Thymus (tissue), 11 donors: Measurements from ENCODE around the gene NET1. TPM values are rescaled to one million over a fixed set of nuclear protein-coding genes. Genes with fewer than 3 reads are reported as not detected.

Experiments used
- DNase-seq, 9 donors: peaks; one replicate each; pipeline ENCODE4 v3.0.0-alpha.2; 2013; ENCODE audit warnings: low spot score in 9 of 9, low read depth in 6 of 9, missing footprints in 1 of 9
- H3K27ac ChIP-seq, 2 donors: one replicate each; pipeline ENCODE4 v1.5.1; 2013; ENCODE audit warnings: control low read depth in 1 of 2, low read depth in 1 of 2, low read length in 1 of 2, mild to moderate bottlenecking in 1 of 2, moderate library complexity in 1 of 2
- H3K27me3 ChIP-seq, 2 donors: one replicate each; pipeline ENCODE4 v1.5.1; 2013; ENCODE audit warnings: low read length in 1 of 2; ENCODE audit not compliant: control insufficient read depth in 2 of 2, insufficient read depth in 1 of 2
- H3K36me3 ChIP-seq, 2 donors: one replicate each; pipeline ENCODE4 v1.5.1; 2013; ENCODE audit warnings: low read length in 1 of 2, mild to moderate bottlenecking in 1 of 2, moderate library complexity in 1 of 2; ENCODE audit not compliant: control insufficient read depth in 2 of 2, insufficient read depth in 2 of 2
- H3K4me1 ChIP-seq, 2 donors: one replicate each; pipeline ENCODE4 v1.5.1; 2013; ENCODE audit warnings: low read length in 2 of 2; ENCODE audit not compliant: control insufficient read depth in 2 of 2, insufficient read depth in 2 of 2
- H3K4me3 ChIP-seq, 2 donors: one replicate each; pipeline ENCODE4 v1.5.1; 2013; ENCODE audit warnings: low read length in 2 of 2, control low read depth in 1 of 2, mild to moderate bottlenecking in 1 of 2
- H3K9me3 ChIP-seq, 2 donors: one replicate each; pipeline ENCODE4 v1.5.1; 2013; ENCODE audit warnings: low read length in 1 of 2, mild to moderate bottlenecking in 1 of 2; ENCODE audit not compliant: control insufficient read depth in 2 of 2, insufficient read depth in 1 of 2
- WGBS: extraction: QIAGEN DNeasy Blood & Tissue Kit; methylation state at CpG from one replicate; pipeline ENCODE4 v1.1.7; 2013; 5-methylcytosine and 5-hydroxymethylcytosine counted together
- polyA plus RNA-seq: library from polyadenylated mRNA; stranded (reverse); fragments of 200-250 nt; gene quantifications from one replicate; pipeline ENCODE4 v1.2.3, GENCODE V29; 2013
- total RNA-seq: library from RNA; stranded (reverse); fragments of 120-200 nt; gene quantifications from one replicate; pipeline ENCODE4 v1.2.4, GENCODE V29; 2013
- donor health status: healthy.

NET1 gene
- total and polyA plus RNA-seq, 2 donors = 58.2 to 63.6 TPM

DNA sequence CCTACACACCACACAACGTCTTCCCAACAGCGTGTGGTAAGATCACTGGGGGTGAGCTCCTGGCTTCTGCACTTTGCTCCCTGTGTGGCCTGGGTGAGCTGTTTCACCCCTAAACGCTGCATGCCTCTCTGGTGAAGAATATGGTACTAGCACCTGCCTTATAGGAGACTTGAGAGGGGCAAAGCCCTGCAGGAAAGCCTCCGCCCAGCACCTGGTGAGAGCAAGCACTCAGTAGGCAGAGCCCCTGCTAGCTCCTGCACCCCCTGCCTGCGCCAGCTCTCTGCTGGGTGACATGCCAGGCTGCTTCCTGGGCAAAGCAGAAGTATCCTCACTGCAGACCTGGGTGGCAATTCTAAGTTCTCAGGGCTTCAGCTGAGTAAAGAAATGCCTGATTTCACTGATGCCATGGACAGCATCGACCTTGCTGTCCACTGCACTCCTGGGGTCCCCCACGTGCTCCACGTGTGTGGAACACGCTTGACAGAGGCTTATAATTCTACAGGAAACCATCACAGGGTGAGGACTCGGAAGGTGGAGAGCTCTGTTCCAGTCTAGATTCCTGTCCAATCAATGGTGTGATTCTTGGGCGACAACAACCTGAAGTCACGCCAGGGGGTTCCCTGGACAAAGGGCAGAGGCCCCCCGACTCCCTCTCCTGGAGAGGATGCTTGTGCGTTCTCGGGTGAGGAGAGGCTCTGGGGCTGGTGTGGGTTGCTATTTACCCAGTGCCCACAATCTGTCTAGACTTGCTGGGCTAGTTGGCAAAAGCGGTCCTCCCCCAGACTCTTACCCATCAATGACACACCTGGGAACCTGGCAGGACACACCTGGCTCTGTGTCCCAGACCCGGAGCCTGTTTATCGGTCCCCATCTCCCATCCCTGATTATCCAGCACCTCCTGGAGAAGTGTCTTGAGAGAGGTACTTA is 92.1 kb downstream of the NET1 start:
- H3K4me1 ChIP-seq = peaks cover 0 to 19% of the 10 kb centered on the region in 2 donors
- no peaks in the 10 kb centered on the region for H3K9me3 ChIP-seq
- H3K36me3 ChIP-seq = no peaks in the 10 kb centered on the region
- no peak overlapping the region for H3K4me3 ChIP-seq
- H3K27me3 ChIP-seq = peaks cover 0 to 13% of the 10 kb centered on the region in 2 donors
- no peak for DNase-seq
- 81% methylated on average over 18 of the region's 18 CpGs for WGBS
- peak overlapping the region in 1 of 2 donors; percentile 7 for H3K27ac ChIP-seq

- WGBS = 95% methylated on average over 2 of the region's 2 CpGs
- no peak overlapping the region for H3K4me3 ChIP-seq
- H3K9me3 ChIP-seq = no peaks in the 10 kb centered on the region
- no peak for DNase-seq
- H3K27ac ChIP-seq = no peak overlapping the region
- peaks cover 0 to 19% of the 10 kb centered on the region in 2 donors for H3K4me1 ChIP-seq
- H3K27me3 ChIP-seq = peaks cover 0 to 9% of the 10 kb centered on the region in 2 donors
- H3K36me3 ChIP-seq = no peaks in the 10 kb centered on the region
These were observed 93.9 kb downstream of the NET1 start for GRCh38 chr10:5506246-5506645.

GRCh38 chr10:5506751-5507648 is 94.6 kb downstream of the NET1 start:
- peaks cover 0 to 9% of the 10 kb centered on the region in 2 donors for H3K27me3 ChIP-seq
- peaks cover 0 to 19% of the 10 kb centered on the region in 2 donors for H3K4me1 ChIP-seq
- H3K4me3 ChIP-seq = no peak overlapping the region
- no peak for DNase-seq
- H3K36me3 ChIP-seq = no peaks in the 10 kb centered on the region
- H3K27ac ChIP-seq = no peak overlapping the region
- WGBS = 93% methylated on average over 19 of the region's 19 CpGs
- no peaks in the 10 kb centered on the region for H3K9me3 ChIP-seq

- DNase-seq = no peak
These were observed 95.3 kb downstream of the NET1 start for GRCh38 chr10:5507649-5508131.

GRCh38 chr10:5508161-5508604 is 95.8 kb downstream of the NET1 start:
- H3K4me1 ChIP-seq = peaks cover 0 to 19% of the 10 kb centered on the region in 2 donors
- no peak overlapping the region for H3K4me3 ChIP-seq
- no peak overlapping the region for H3K27ac ChIP-seq
- no peak for DNase-seq
- H3K27me3 ChIP-seq = peaks cover 0 to 6% of the 10 kb centered on the region in 2 donors
- WGBS = 98% methylated on average over 18 of the region's 18 CpGs
- no peaks in the 10 kb centered on the region for H3K36me3 ChIP-seq
- no peaks in the 10 kb centered on the region for H3K9me3 ChIP-seq

More at GRCh38 chr10:5507649-5508131, 95.3 kb downstream of the NET1 start:
- Histone ChIP-seq H3K36me3 (no peaks in the 10 kb centered on the region), H3K27me3 (peaks cover 0 to 6% of the 10 kb centered on the region in 2 donors), H3K27ac (no peak overlapping the region), H3K4me3 (no peak overlapping the region), H3K9me3 (no peaks in the 10 kb centered on the region), H3K4me1 (peaks cover 0 to 19% of the 10 kb centered on the region in 2 donors)
- 95% methylated on average over 14 of the region's 14 CpGs for WGBS

Other genes starting within 250 kb of the NET1 start
- 0.09 TPM for gene AKR1C8, start 227.4 kb upstream of the NET1 start, total RNA-seq
- 0.09 TPM for gene AKR1C8, start 227.4 kb upstream of the NET1 start, polyA plus RNA-seq
- gene AKR1C4, start 215.7 kb upstream of the NET1 start, total RNA-seq = not detected
- 0.02 TPM for gene AKR1C4, start 215.7 kb upstream of the NET1 start, polyA plus RNA-seq
- gene UCN3, start 47.6 kb upstream of the NET1 start, total RNA-seq = 0.19 TPM
- 0.30 TPM for gene UCN3, start 47.6 kb upstream of the NET1 start, polyA plus RNA-seq
- gene TUBAL3, start 7.7 kb upstream of the NET1 start, total RNA-seq = 1.3 TPM
- 0.46 TPM for gene TUBAL3, start 7.7 kb upstream of the NET1 start, polyA plus RNA-seq
- 32.6 TPM for gene CALML5, start 87.0 kb downstream of the NET1 start, total RNA-seq
- 368 TPM for gene CALML5, start 87.0 kb downstream of the NET1 start, polyA plus RNA-seq
- gene CALML3, start 112.4 kb downstream of the NET1 start, total RNA-seq = 144 TPM
- 142 TPM for gene CALML3, start 112.4 kb downstream of the NET1 start, polyA plus RNA-seq